HG03280 (cell line): Measurements from ENCODE around the gene JUNB.

Experiments
- ATAC-seq: cut with Tn5 transposase; IDR thresholded peaks from one replicate; pipeline ENCODE4 v1.9.1; 2021; ENCODE audit warnings: mild to moderate bottlenecking, moderate library complexity; ENCODE audit not compliant: unreplicated experiment

JUNB gene

GRCh38 chr19:12791345-12792050, at the start of gene JUNB:
Gene JUNB, plus strand, starts transcription at chr19:12791486. Its CDS starts 286 bp downstream, at chr19:12791772.
- ATAC-seq, result peak; percentile 31

GRCh38 chr19:12745166-12745897, 46.0 kb upstream of the JUNB start:
- ATAC-seq, result no peak

GRCh38 chr19:12748489-12748888, 42.8 kb upstream of the JUNB start:
- ATAC-seq, result no peak

GRCh38 chr19:12749938-12750521, 41.3 kb upstream of the JUNB start:
- ATAC-seq, result no peak

GRCh38 chr19:12750851-12751250, 40.4 kb upstream of the JUNB start:
- no peak for ATAC-seq

- no peak for ATAC-seq
These were observed 39.7 kb upstream of the JUNB start, which contains the start of gene BEST2 for GRCh38 chr19:12751635-12752034. Gene BEST2, plus strand, starts transcription at chr19:12751791. Its CDS starts 802 bp downstream, at chr19:12752593.

- ATAC-seq, result no peak
These were observed 39.1 kb upstream of the JUNB start for GRCh38 chr19:12752056-12752781.

- ATAC-seq, result no peak
These were observed 36.7 kb upstream of the JUNB start for GRCh38 chr19:12754465-12755196.

- no peak for ATAC-seq
These were observed 35.0 kb upstream of the JUNB start for GRCh38 chr19:12756150-12756883.

- no peak for ATAC-seq
These were observed 33.6 kb upstream of the JUNB start for GRCh38 chr19:12757544-12758274.

- ATAC-seq, result no peak
These were observed 31.6 kb upstream of the JUNB start for GRCh38 chr19:12759686-12760085.

GRCh38 chr19:12763100-12763499, 28.2 kb upstream of the JUNB start:
- no peak for ATAC-seq

- no peak for ATAC-seq
These were observed 26.6 kb upstream of the JUNB start for GRCh38 chr19:12764698-12765097.

- ATAC-seq, result peak; percentile 62
These were observed 25.2 kb upstream of the JUNB start for GRCh38 chr19:12766051-12766521.

- no peak for ATAC-seq
These were observed 24.1 kb upstream of the JUNB start for GRCh38 chr19:12767150-12767549.

GRCh38 chr19:12767666-12768065, 23.6 kb upstream of the JUNB start:
- ATAC-seq, result no peak

- ATAC-seq, result no peak
These were observed 21.6 kb upstream of the JUNB start for GRCh38 chr19:12769689-12770088.

GRCh38 chr19:12770922-12771321, 20.4 kb upstream of the JUNB start:
- ATAC-seq, result no peak

GRCh38 chr19:12772323-12772722, 19.0 kb upstream of the JUNB start:
- ATAC-seq, result no peak
